HCT116 (cell line): ENCODE measurements around the gene SNRPB. TPM values are rescaled to one million over a fixed set of nuclear protein-coding genes. Genes with fewer than 3 reads are reported as not detected.
A peak's percentile ranks its signal among the peaks of the same experiment; 100 is the strongest.

Experiments
- ATAC-seq: fragments of 200-7000 bp; cut with Tn5 transposase; 2 replicates; pipeline ENCODE4 v1.9.1; 2020; ENCODE audit warnings: mild to moderate bottlenecking, moderate library complexity
- BruUV-seq: library from RNA; stranded (reverse); fragments of 400-500 nt; replicated peaks from 2 replicates; lab custom pipeline; 2021; lab: Mats Ljungman, UMichigan
- CTCF ChIA-PET: fragments of 300-600 bp; sonication (Branson Sonifier 250); formaldehyde crosslinking; loops from one replicate; lab custom pipeline; 2021; ENCODE audit warnings: antibody characterized with exemption; lab: Charles Lee
- POLR2A ChIA-PET: fragments of 300-600, 350-600 bp; sonication (Branson Sonifier 250); formaldehyde crosslinking; loops from one replicate; lab custom pipeline; 2021; ENCODE audit warnings: antibody characterized with exemption; lab: Charles Lee
- RAD21 ChIA-PET, 2 experiments: fragments of 300-600 bp; sonication (Branson Sonifier 250); formaldehyde crosslinking; loops; one replicate each; lab custom pipeline; 2023; ENCODE audit warnings: low total read pairs in 2 of 2; ENCODE audit not compliant: uncharacterized antibody in 2 of 2, unreplicated experiment in 2 of 2, low non-redundant PET in 1 of 2; lab: Charles Lee
- DNase-seq: peaks from one replicate; pipeline ENCODE4 v3.0.0-alpha.2; 2010; ENCODE audit warnings: low read depth, low spot score
- H2AFZ ChIP-seq: fragments of 200-600 bp; shearing (Covaris generic), sonication (generic); 2 replicates; pipeline ENCODE4 v1.6.1; 2017; ENCODE audit warnings: low read depth, mixed run types, mixed read lengths, antibody characterized with exemption, low read length; ENCODE audit not compliant: poor library complexity, severe bottlenecking
- H3K27ac ChIP-seq: 2 replicates; pipeline ENCODE4 v1.5.1; 2012; ENCODE audit warnings: low read depth, low read length
- H3K27me3 ChIP-seq: fragments of 200-600 bp; sonication (generic); 2 replicates; pipeline ENCODE4 v1.6.1; 2016; ENCODE audit warnings: mixed run types, low read length, mixed read lengths; ENCODE audit not compliant: insufficient read depth
- H3K36me3 ChIP-seq, 2 experiments: fragments of 200-500 bp in 1 of 2; fragments of 200-600 bp in 1 of 2; sonication (Bioruptor generic) in 1 of 2; sonication (generic) in 1 of 2; 2 replicates each; pipeline versions ENCODE4 v1.5.1 to v1.6.1; 2014 to 2016; ENCODE audit warnings: low read length in 2 of 2, inconsistent platforms in 1 of 2, mixed read lengths in 1 of 2, mixed run types in 1 of 2; ENCODE audit not compliant: insufficient read depth in 2 of 2, control insufficient read depth in 1 of 2
- H3K4me1 ChIP-seq, 2 experiments: fragments of 200-600 bp in 1 of 2; sonication (generic) in 1 of 2; 2 replicates each; pipeline versions ENCODE4 v1.5.1 to v1.6.1; 2012 to 2017; ENCODE audit warnings: low read length in 2 of 2, inconsistent platforms in 1 of 2, mild to moderate bottlenecking in 1 of 2, mixed read lengths in 1 of 2, mixed run types in 1 of 2, moderate library complexity in 1 of 2; ENCODE audit not compliant: insufficient read depth in 2 of 2, control insufficient read depth in 1 of 2
- H3K4me2 ChIP-seq: fragments of 200-600 bp; sonication (generic); 2 replicates; pipeline ENCODE4 v1.6.1; 2017; ENCODE audit warnings: mixed run types, low read length, mixed read lengths
- H3K4me3 ChIP-seq, 2 experiments: fragments of 200-600 bp in 1 of 2; sonication (generic) in 1 of 2; replicated peaks in 1 of 2; 2 replicates each; pipeline ENCODE4 v1.5.1; 2011 to 2016; ENCODE audit warnings: low read length in 2 of 2, control low read depth in 1 of 2, low read depth in 1 of 2, mild to moderate bottlenecking in 1 of 2, mixed read lengths in 1 of 2, mixed run types in 1 of 2
- H3K79me2 ChIP-seq: fragments of 200-600 bp; sonication (generic); 2 replicates; pipeline ENCODE4 v1.6.1; 2017; ENCODE audit warnings: mild to moderate bottlenecking, mixed run types, low read length, moderate library complexity, mixed read lengths; ENCODE audit not compliant: insufficient read depth
- H3K9ac ChIP-seq: fragments of 200-600 bp; sonication (generic); 2 replicates; pipeline ENCODE4 v1.6.1; 2016; ENCODE audit warnings: low read length, mixed read lengths
- H3K9me2 ChIP-seq: fragments of 200-600 bp; sonication (generic), shearing (Covaris generic); 2 replicates; pipeline ENCODE4 v1.6.1; 2017; ENCODE audit warnings: mixed run types, mild to moderate bottlenecking, moderate library complexity; ENCODE audit not compliant: insufficient read depth
- H3K9me3 ChIP-seq, 2 experiments: fragments of 200-500 bp in 1 of 2; fragments of 200-600 bp in 1 of 2; sonication (Bioruptor generic) in 1 of 2; sonication (generic) in 1 of 2; 2 replicates each; pipeline ENCODE4 v1.6.1; 2014 to 2017; ENCODE audit warnings: low read length in 2 of 2, mixed read lengths in 2 of 2, inconsistent platforms in 1 of 2, low read depth in 1 of 2, mild to moderate bottlenecking in 1 of 2, mixed run types in 1 of 2, moderate library complexity in 1 of 2; ENCODE audit not compliant: control insufficient read depth in 1 of 2, insufficient read depth in 1 of 2
- H4K20me1 ChIP-seq: fragments of 200-600 bp; sonication (generic), shearing (Covaris generic); 2 replicates; pipeline ENCODE4 v1.6.1; 2017; ENCODE audit warnings: mixed run types, mild to moderate bottlenecking, moderate library complexity; ENCODE audit not compliant: insufficient read depth
- CBX3 ChIP-seq: IDR thresholded peaks from 2 replicates; pipeline ENCODE4 v1.6.1; 2012; ENCODE audit warnings: low read depth
- CEBPB ChIP-seq: IDR thresholded peaks from 2 replicates; pipeline ENCODE4 v1.6.1; 2012; ENCODE audit warnings: low read depth
- EGR1 ChIP-seq: IDR thresholded peaks from 2 replicates; pipeline ENCODE4 v1.6.1; 2012; ENCODE audit warnings: low read depth
- ELF1 ChIP-seq: IDR thresholded peaks from 2 replicates; pipeline ENCODE4 v1.6.1; 2012; ENCODE audit warnings: low read depth, borderline replicate concordance
- EZH2 ChIP-seq: fragments of 200-600 bp; sonication (generic); IDR thresholded peaks from 2 replicates; pipeline ENCODE4 v1.6.1; 2017; ENCODE audit warnings: antibody characterized with exemption, mixed run types
- EZH2phosphoT487 ChIP-seq: fragments of 200-600 bp; IDR thresholded peaks from 2 replicates; pipeline ENCODE4 v1.6.1; 2018; ENCODE audit warnings: antibody characterized with exemption, borderline replicate concordance
- FOSL1 ChIP-seq: IDR thresholded peaks from 2 replicates; pipeline ENCODE4 v1.6.1; 2012; ENCODE audit warnings: low read depth
- JUND ChIP-seq: IDR thresholded peaks from 2 replicates; pipeline ENCODE4 v1.6.1; 2012
- POLR2A ChIP-seq: IDR thresholded peaks from 2 replicates; pipeline ENCODE4 v1.7.0; 2011; ENCODE audit warnings: borderline replicate concordance; ENCODE audit not compliant: insufficient read depth, insufficient read length; ENCODE audit errors: extremely low read depth
- POLR2AphosphoS5 ChIP-seq: IDR thresholded peaks from 2 replicates; pipeline ENCODE4 v1.6.1; 2011; ENCODE audit warnings: mild to moderate bottlenecking, low read depth, low read length, moderate library complexity
- RAD21 ChIP-seq: IDR thresholded peaks from 2 replicates; pipeline ENCODE4 v1.6.1; 2012; ENCODE audit warnings: low read depth, mild to moderate bottlenecking
- REST ChIP-seq: IDR thresholded peaks from 2 replicates; pipeline ENCODE4 v1.6.1; 2012; ENCODE audit warnings: low read depth
- SIN3A ChIP-seq: IDR thresholded peaks from 2 replicates; pipeline ENCODE4 v1.6.1; 2012; ENCODE audit warnings: low read depth
- SP1 ChIP-seq: IDR thresholded peaks from 2 replicates; pipeline ENCODE4 v1.6.1; 2012; ENCODE audit warnings: low read depth
- SRF ChIP-seq: IDR thresholded peaks from 2 replicates; pipeline ENCODE4 v1.6.1; 2012; ENCODE audit warnings: low read depth
- YY1 ChIP-seq: IDR thresholded peaks from 2 replicates; pipeline ENCODE4 v1.6.1; 2011; ENCODE audit warnings: low read length, low read depth, moderate library complexity, mild to moderate bottlenecking; ENCODE audit not compliant: insufficient replicate concordance; ENCODE audit errors: extremely low read depth
- ZBTB33 ChIP-seq: IDR thresholded peaks from 2 replicates; pipeline ENCODE4 v1.6.1; 2011; ENCODE audit warnings: mild to moderate bottlenecking, low read length, moderate library complexity; ENCODE audit not compliant: insufficient replicate concordance; ENCODE audit errors: extremely low read depth
- ZFX ChIP-seq: fragments of 450-650 bp; IDR thresholded peaks from 2 replicates; pipeline ENCODE4 v1.6.1; 2017
- ZNF274 ChIP-seq: fragments of 200-500 bp; sonication (Bioruptor generic); IDR thresholded peaks from 2 replicates; pipeline ENCODE4 v1.6.1; 2014; ENCODE audit warnings: mild to moderate bottlenecking, low read depth, low read length, inconsistent platforms
- intact Hi-C: fragments of 100-400 bp; cut with micrococcal nuclease; formaldehyde crosslinking; loops from 2 replicates; pipeline ENCODE4 v1.10.0; 2022
- total RNA-seq: library from RNA; stranded (reverse); gene quantifications from one replicate; pipeline ENCODE4 v1.2.1, GENCODE V29; 2021; ENCODE audit not compliant: unreplicated experiment
- TF ChIP-seq, protein P1 (sequence below): IDR thresholded peaks from 2 replicates; pipeline ENCODE4 v1.6.1; 2012

Gene SNRPB
- total RNA-seq, 1 experiment from 2014 or later = 469 TPM

DNA sequence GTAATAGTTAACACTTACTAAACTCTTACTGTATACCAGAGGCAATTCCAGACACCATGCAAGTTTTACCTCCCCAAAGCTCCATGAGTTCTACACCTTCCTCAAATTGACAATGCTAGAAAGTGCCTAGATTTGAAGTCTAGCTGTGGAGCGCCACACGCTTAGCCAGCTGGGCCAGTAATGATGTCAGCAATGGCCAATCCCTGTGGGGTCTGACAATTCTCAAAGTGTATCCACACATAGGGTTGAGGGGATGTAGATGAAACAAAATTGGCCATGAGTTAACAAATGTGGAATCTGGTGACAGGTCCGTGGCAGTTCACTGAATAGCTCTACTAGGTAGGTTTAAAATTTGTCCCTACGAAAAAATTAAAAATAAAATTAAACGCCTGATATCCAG is 36.9 kb upstream of the SNRPB start:
- no peaks in the 10 kb centered on the region for H4K20me1 ChIP-seq
- CTCF ChIA-PET = interaction anchor here (3.4 kb wide), 1 partner anchor 16 kb away, joined by 28 read pairs; no protein-coding TSS in a partner anchor
- intact Hi-C loops = no loop called here
- H3K27me3 ChIP-seq = no peaks in the 10 kb centered on the region
- DNase-seq = no peak
- no TSS peak for BruUV-seq
- no peak overlapping the region for H2AFZ ChIP-seq
- TF ChIP-seq POLR2A = no peak
- no peak for TF ChIP-seq SIN3A
- no peak for TF ChIP-seq JUND
- TF ChIP-seq, protein P1, sequence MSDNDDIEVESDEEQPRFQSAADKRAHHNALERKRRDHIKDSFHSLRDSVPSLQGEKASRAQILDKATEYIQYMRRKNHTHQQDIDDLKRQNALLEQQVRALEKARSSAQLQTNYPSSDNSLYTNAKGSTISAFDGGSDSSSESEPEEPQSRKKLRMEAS = no peak
- TF ChIP-seq EZH2 = no peak
- no peak for TF ChIP-seq REST
- no peak for TF ChIP-seq ELF1
- TF ChIP-seq YY1 = no peak
- no peak for TF ChIP-seq FOSL1
- no peak for TF ChIP-seq EZH2phosphoT487
- TF ChIP-seq CBX3 = no peak
- TF ChIP-seq CEBPB = no peak
- no peak for TF ChIP-seq EGR1
- TF ChIP-seq ZBTB33 = no peak
- TF ChIP-seq ZNF274 = no peak
- no peak for TF ChIP-seq ZFX
- no peak for TF ChIP-seq SP1
- no peak for TF ChIP-seq SRF
- TF ChIP-seq RAD21 = no peak
- TF ChIP-seq POLR2AphosphoS5 = no peak
- peak overlapping the region; percentile 83; the same call in 1 of the 2 replicates for H3K9ac ChIP-seq
- RAD21 ChIA-PET = no interaction called here
- no peaks in the 10 kb centered on the region for H3K9me3 ChIP-seq
- peaks cover 5 to 16% of the 10 kb centered on the region in 2 experiments; a peak in 3 of 4 replicates for H3K4me1 ChIP-seq
- no peaks in the 10 kb centered on the region for H3K9me2 ChIP-seq
- peaks cover 18% of the 10 kb centered on the region for H3K79me2 ChIP-seq
- no peaks in the 10 kb centered on the region for H3K36me3 ChIP-seq
- no peak overlapping the region for H3K27ac ChIP-seq
- ATAC-seq = no peak
- POLR2A ChIA-PET = interaction anchor here (1.2 to 1.3 kb wide), 2 partner anchors 15 to 145 kb away, joined by 3 to 4 read pairs; partner anchors contain the start of gene NOP56
- peak overlapping the region; percentile 89 to 94; a peak in 3 of 4 replicates for H3K4me3 ChIP-seq
- H3K4me2 ChIP-seq = peak overlapping the region; percentile 70
